SK-N-MC (cell line): ENCODE data around the gene SARDH.
"Not testable (repeated sequence)": the region's sequence is repeated elsewhere in the genome, so short reads cannot be mapped to it uniquely, and the experiment has no call there.

ENCODE experiments used
- DNase-seq: peaks from one replicate; pipeline ENCODE4 v3.0.0-alpha.2; 2011; ENCODE audit warnings: low read depth, low spot score
- H3K27ac ChIP-seq: fragments of 200-600 bp; sonication (generic); 2 replicates; pipeline ENCODE4 v1.5.1; 2016; ENCODE audit warnings: mixed run types
- H3K36me3 ChIP-seq: fragments of 200-600 bp; sonication (generic); 2 replicates; pipeline ENCODE4 v1.6.1; 2017; ENCODE audit warnings: antibody characterized with exemption, low read length, mixed read lengths; ENCODE audit not compliant: insufficient read depth
- H3K4me3 ChIP-seq: fragments of 200-600 bp; sonication (generic); 2 replicates; pipeline ENCODE4 v1.5.1; 2016
- H3K9ac ChIP-seq: fragments of 200-600 bp; sonication (generic); 2 replicates; pipeline ENCODE4 v1.8.0; 2017; ENCODE audit warnings: mixed run types, mixed read lengths; ENCODE audit not compliant: insufficient read length
- H3K9me3 ChIP-seq: fragments of 200-600 bp; sonication (generic); 2 replicates; pipeline ENCODE4 v1.6.1; 2017; ENCODE audit warnings: low read depth, mild to moderate bottlenecking, antibody characterized with exemption, low read length, moderate library complexity, mixed read lengths
- EZH2 ChIP-seq: fragments of 200-600 bp; sonication (generic); IDR thresholded peaks from one replicate; pipeline ENCODE4 v1.6.1; 2017; ENCODE audit warnings: antibody characterized with exemption
- FOXP2 ChIP-seq: optimal IDR thresholded peaks from 2 replicates; pipeline ENCODE3; 2011; ENCODE audit warnings: mild to moderate bottlenecking, moderate library complexity; ENCODE audit not compliant: insufficient read depth; ENCODE audit errors: extremely low read length, control extremely low read depth
- POLR2AphosphoS5 ChIP-seq: IDR thresholded peaks from 2 replicates; pipeline ENCODE4 v1.6.1; 2012; ENCODE audit warnings: mild to moderate bottlenecking, low read depth, low read length, borderline replicate concordance

Gene SARDH

DNA sequence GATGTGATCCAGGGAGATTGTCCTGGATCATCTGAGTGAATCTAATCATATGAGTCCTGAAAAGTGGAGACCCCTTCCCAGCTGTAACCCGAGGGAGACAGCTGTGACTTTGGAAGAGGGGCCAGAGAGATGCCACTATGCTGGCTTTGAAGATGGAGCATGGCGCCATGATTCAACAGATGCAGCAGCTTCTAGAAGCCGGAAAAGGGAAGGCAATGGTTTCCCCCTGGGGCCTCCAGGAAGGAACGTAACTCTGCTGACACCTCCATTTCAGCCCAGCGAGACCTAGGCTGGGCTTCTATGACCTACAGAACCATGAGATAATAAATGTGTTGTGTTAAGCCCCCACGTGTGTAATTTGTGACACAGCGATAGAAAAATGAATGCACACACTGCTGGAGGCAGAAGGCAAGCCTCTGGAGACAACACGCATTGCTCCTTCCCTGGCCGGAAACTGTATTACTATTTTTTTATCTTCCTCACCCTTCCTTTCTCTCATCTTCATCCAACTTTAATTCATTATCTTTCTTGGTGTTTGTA, 16.6 kb upstream of the SARDH start:
- no peak overlapping the region for H3K9ac ChIP-seq
- no peak overlapping the region for H3K4me3 ChIP-seq
- no peaks in the 10 kb centered on the region for H3K9me3 ChIP-seq
- H3K36me3 ChIP-seq, result no peaks in the 10 kb centered on the region
- no peak for TF ChIP-seq POLR2AphosphoS5
- TF ChIP-seq FOXP2, result no peak
- no peak for TF ChIP-seq EZH2
- DNase-seq, result no peak
- no peak overlapping the region for H3K27ac ChIP-seq

DNA sequence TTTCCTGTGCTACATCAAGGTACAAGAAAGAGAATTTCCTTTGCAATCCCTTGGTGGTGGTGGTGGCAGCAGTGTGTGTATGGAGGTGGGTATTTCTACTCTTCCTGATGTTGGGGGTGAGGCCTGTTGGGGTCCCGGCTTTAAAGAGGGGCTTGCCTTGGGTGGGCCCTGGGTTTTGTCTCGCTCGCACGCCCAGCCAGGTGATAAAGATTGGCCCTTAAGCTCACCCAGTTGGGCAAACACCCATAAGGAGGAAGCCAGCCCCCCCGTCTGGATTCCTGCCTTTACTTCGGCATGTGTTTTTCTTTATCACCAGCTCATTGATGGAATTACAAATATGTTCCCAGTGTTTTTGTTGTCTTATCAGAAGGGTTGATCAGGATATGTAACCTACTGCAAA, 16.0 kb upstream of the SARDH start:
- no peak for TF ChIP-seq EZH2
- no peak for TF ChIP-seq FOXP2
- no peak for TF ChIP-seq POLR2AphosphoS5
- H3K27ac ChIP-seq, result no peak overlapping the region
- no peak overlapping the region for H3K4me3 ChIP-seq
- no peak overlapping the region for H3K9ac ChIP-seq
- no peaks in the 10 kb centered on the region for H3K36me3 ChIP-seq
- no peak for DNase-seq
- H3K9me3 ChIP-seq, result no peaks in the 10 kb centered on the region

DNA sequence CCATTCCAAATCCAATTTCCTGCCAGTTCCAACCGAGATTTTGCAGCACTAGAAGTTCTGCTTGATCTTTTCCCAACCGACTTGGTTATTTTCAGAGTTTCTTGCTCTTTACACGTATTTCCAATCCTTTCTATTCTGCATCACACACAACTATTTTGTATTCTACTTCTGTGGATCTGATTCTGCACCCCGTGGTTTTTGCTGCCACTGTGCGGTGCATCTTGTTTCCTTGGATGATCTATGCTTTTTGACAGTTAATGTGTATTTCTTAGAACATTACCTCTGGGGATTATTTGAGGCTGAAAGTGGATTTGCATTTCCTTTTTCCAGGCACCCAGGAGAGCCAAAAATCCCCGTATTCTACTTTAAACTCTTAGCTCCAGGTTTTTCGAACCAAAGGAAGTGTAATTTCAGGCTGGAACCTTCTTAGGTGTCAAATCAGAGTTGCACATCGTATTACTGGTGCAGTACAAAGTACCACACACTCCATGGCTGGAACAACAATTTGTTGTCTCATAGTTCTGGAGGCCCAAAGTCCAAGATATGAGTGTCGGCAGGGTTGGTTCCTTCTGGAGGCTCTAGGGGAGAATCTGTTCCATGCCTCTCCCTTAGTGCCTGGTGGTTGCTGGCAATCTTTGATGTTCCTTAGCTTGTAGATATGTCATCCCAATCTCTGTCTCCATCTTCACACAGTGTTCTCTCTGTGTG, 14.7 kb upstream of the SARDH start:
- no peak for TF ChIP-seq POLR2AphosphoS5
- no peak for TF ChIP-seq FOXP2
- no peak for TF ChIP-seq EZH2
- Histone ChIP-seq H3K36me3 (no peaks in the 10 kb centered on the region), H3K27ac (no peak overlapping the region), H3K9me3 (no peaks in the 10 kb centered on the region), H3K4me3 (no peak overlapping the region), H3K9ac (no peak overlapping the region)
- no peak for DNase-seq

DNA sequence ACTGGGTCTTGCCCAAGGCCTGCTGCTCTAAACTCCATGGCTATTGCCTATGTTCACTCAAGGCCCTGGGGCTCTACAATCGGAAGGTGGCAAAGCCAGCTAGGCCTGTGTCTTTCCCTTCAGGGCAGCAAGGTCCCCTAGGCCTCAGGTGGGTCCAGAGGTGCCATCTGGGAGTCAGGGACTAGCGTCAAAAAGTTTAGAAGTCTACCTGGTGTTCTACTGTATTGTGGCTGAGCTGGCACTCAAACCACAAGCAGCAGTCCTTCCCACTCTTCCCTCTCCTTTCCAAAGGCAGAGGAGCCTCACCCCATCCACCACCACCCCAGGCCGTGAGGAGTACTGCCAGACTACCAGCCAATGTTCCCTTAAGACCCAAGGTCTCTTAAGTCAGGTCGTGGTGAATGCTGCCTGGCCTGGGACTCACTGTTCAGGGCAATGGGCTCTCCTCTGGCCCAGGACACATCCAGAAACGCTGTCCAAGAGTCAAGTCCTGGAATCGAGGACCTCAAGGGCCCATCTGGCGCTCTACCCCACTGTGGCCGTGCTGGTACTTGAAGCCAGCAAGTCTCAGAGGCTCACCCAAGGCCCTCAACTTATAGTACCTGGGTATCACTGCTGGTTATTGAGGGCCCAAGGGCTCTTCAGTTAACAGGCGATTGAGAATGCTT, 13.0 kb upstream of the SARDH start:
- no peak overlapping the region for H3K4me3 ChIP-seq
- H3K36me3 ChIP-seq, result no peaks in the 10 kb centered on the region
- H3K9me3 ChIP-seq, result no peaks in the 10 kb centered on the region
- H3K27ac ChIP-seq, result no peak overlapping the region
- TF ChIP-seq FOXP2 (no peak), EZH2 (no peak), POLR2AphosphoS5 (no peak)
- H3K9ac ChIP-seq, result no peak overlapping the region
- DNase-seq, result no peak

DNA sequence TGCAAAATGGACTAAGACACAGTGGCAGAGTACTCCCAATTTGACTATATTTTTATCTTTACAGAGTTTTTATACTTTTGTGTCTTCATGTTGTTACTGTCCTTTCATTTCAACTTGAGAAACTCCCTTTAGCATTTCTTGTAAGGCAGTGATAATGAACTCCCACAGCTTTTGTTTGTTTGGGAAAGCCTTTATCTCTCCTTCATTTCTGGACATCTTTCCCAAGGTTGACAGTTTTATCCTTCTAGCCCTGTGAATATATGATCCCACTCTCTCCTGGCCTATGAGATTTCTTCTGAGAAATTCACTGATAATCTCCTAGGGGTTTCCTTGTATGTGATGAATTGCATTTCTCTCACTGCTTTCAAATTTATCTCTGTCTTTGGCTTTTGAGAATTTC, 9.2 kb upstream of the SARDH start:
- TF ChIP-seq EZH2 (no peak), FOXP2 (no peak), POLR2AphosphoS5 (no peak)
- no peak overlapping the region for H3K9ac ChIP-seq
- DNase-seq, result no peak
- H3K27ac ChIP-seq, result no peak overlapping the region
- H3K4me3 ChIP-seq, result no peak overlapping the region
- H3K9me3 ChIP-seq, result no peaks in the 10 kb centered on the region
- H3K36me3 ChIP-seq, result no peaks in the 10 kb centered on the region

DNA sequence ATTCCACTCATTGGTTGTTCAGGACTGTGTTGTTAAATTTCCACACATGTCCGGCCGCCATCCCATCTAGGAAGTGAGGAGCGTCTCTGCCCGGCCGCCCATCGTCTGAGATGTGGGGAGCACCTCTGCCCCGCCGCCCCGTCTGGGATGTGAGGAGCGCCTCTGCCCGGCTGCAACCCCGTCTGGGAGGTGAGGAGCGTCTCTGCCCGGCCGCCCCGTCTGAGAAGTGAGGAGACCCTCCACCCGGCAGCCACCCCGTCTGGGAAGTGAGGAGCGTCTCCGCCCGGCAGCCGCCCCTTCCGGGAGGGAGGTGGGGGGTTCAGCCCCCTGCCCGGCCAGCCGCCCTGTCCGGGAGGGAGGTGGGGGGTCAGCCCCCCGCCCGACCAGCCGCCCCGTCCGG, 6.4 kb upstream of the SARDH start:
- not testable (repeated sequence) for H3K9ac ChIP-seq, DNase-seq, H3K36me3 ChIP-seq, H3K27ac ChIP-seq, H3K9me3 ChIP-seq, H3K4me3 ChIP-seq

DNA sequence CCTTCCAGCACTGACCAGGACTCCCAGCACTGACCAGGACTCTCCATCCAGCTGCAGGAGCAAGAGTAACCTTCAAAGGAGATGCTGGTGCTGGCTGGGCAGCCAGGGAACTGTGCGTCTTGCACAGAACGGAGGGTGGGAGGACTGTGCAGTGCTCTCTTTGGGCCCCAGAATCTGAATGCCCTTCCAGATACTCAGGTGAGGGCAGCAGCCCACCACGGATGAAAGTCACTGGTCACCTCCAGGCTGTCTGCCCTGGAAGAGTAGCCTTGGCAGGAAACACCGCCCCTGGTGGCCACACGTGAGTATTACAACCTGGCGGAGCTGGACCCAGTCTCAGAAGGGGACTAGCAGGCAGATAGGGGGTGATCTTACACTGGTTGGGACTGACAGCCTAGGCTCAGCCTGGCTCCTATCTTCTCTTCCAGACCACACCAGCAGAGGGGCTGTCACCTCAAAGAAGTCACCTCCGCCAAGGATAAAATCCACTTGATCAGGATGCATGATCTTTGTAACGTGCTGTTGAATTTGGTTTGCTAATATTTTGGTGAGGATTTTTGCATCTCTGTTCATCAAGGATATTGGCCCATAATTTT, 4.8 kb upstream of the SARDH start:
- no peak overlapping the region for H3K9ac ChIP-seq
- H3K9me3 ChIP-seq, result no peaks in the 10 kb centered on the region
- no peak for TF ChIP-seq POLR2AphosphoS5
- no peak for TF ChIP-seq FOXP2
- TF ChIP-seq EZH2, result no peak
- H3K4me3 ChIP-seq, result no peak overlapping the region
- H3K27ac ChIP-seq, result no peak overlapping the region
- no peaks in the 10 kb centered on the region for H3K36me3 ChIP-seq
- peak; percentile 34 for DNase-seq

DNA sequence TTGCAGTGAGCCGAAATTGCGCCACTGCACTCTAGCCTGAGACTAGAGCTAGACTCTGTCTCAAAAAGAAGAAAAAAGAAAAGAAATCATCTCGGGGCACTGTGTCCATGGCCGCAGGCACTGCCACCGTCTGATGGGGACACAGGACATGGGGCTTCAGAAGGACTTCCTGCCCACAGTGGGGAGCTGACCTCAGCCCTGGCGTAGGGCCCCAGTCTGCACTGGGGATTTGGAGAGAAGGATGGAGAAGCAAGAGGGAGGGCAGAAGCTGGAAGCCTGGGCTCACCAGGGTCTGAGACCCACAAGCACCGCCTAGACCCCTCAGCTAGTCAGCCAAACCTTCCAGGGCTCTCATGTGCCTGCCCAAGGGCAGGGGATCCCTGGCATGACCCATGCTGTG, 4.1 kb upstream of the SARDH start:
- DNase-seq, result no peak
- Histone ChIP-seq H3K36me3 (no peaks in the 10 kb centered on the region), H3K9ac (no peak overlapping the region), H3K27ac (no peak overlapping the region), H3K9me3 (no peaks in the 10 kb centered on the region), H3K4me3 (no peak overlapping the region)
- TF ChIP-seq FOXP2, result no peak
- TF ChIP-seq EZH2, result no peak
- no peak for TF ChIP-seq POLR2AphosphoS5

DNA sequence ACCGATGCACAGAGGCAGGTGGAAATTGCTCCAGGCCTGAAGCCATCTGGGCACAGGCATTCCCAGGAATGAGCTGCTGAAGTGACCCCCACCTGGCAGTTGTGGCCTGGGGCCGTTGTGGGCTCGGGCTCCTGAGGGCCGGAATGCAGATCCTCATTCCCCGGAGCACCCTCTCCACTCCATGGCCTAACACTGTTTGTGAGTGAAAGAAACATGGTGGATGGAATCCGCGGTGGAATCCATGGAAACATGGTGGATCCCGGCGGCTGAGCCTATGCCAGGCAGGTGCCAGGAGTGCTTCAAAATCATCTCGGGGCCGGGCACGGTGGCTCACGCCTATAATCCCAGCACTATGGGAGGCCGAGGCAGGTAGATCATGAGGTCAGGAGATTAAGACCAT, 3.6 kb upstream of the SARDH start:
- Histone ChIP-seq H3K27ac (no peak overlapping the region), H3K36me3 (no peaks in the 10 kb centered on the region), H3K9ac (no peak overlapping the region), H3K4me3 (no peak overlapping the region), H3K9me3 (no peaks in the 10 kb centered on the region)
- DNase-seq, result no peak
- TF ChIP-seq EZH2 (no peak), POLR2AphosphoS5 (no peak), FOXP2 (no peak)
